Measurements from ENCODE around the gene STOML3.

STOML3 gene

DNA sequence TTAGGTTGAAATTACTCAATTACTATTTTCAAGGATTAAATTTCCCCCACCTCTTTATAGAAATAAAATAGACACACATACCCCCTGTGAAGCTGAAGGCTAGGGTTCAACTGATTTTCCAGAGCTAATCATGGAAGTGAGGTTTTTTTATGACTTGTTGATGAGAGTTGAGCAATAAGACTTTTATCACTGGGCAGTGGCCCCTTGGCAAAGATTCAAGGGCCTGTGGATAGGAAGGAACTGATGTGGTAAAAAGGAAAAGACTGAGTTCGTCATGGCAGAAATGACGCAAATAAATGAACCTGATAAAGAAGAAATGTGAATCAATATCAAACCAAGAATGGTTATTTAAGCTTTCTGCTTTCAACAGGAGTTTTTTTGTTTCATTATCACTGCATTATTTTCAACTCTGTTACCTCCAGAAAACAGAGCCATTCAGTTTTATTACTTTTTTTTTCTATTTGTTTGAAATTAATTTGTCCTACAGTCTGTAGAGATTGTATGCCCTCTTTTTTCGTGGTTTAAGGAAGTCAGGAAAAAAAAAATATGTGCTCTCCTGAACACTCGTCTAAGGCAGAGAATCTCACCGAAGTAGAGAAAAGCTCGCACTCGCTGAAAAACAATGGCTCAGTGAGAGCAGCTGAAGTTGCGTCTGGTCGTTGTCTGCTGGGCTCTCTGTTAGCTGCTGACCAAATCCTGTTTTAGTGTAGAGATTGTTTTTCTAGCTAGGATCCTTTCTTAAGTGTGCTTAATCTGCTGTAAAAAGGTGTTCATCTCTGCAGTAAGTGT, 38.9 kb downstream of the STOML3 start:
- no peak overlapping the region for H3K4me3 ChIP-seq (ENCODE audit: low read depth, low read length)
- TF ChIP-seq, protein P1, sequence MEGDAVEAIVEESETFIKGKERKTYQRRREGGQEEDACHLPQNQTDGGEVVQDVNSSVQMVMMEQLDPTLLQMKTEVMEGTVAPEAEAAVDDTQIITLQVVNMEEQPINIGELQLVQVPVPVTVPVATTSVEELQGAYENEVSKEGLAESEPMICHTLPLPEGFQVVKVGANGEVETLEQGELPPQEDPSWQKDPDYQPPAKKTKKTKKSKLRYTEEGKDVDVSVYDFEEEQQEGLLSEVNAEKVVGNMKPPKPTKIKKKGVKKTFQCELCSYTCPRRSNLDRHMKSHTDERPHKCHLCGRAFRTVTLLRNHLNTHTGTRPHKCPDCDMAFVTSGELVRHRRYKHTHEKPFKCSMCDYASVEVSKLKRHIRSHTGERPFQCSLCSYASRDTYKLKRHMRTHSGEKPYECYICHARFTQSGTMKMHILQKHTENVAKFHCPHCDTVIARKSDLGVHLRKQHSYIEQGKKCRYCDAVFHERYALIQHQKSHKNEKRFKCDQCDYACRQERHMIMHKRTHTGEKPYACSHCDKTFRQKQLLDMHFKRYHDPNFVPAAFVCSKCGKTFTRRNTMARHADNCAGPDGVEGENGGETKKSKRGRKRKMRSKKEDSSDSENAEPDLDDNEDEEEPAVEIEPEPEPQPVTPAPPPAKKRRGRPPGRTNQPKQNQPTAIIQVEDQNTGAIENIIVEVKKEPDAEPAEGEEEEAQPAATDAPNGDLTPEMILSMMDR (IDR thresholded peaks at IDR 0.05; ENCODE audit: borderline replicate concordance, insufficient read depth, low read depth, low read length): no peak

- TF ChIP-seq, protein P1 (IDR thresholded peaks at IDR 0.05; ENCODE audit: borderline replicate concordance, insufficient read depth, low read depth, low read length): no peak
- no peak overlapping the region for H3K4me3 ChIP-seq (ENCODE audit: low read depth, low read length)
Observed at GRCh38 chr13:38950987-38951386, 39.6 kb downstream of the STOML3 start.

- no peak overlapping the region for H3K4me3 ChIP-seq (ENCODE audit: low read depth, low read length)
Observed at GRCh38 chr13:38947054-38947453, 43.6 kb downstream of the STOML3 start.

DNA sequence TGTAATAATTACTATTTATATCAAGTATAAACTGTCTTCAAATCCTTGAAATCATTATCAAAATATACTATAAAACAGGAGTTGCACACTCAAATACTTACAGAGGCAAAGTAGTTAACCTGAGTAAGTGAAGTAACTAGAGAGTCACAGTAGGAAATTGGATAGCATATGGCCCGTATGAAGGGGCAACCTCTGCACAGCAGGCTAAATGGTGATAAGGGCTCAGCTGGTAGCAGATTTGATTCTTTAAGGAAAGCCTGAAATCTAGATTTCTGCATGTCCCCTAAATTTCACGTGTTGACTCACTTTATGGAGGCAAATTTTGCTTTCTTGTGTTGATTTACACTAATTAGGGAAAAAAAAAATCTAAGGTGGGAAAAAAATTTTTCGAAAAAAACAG, 46.4 kb downstream of the STOML3 start:
- TF ChIP-seq, protein P1 (IDR thresholded peaks at IDR 0.05; ENCODE audit: borderline replicate concordance, insufficient read depth, low read depth, low read length): no peak
- H3K4me3 ChIP-seq (ENCODE audit: low read depth, low read length): no peak overlapping the region

More at GRCh38 chr13:38947054-38947453, 43.6 kb downstream of the STOML3 start:
- TF ChIP-seq, protein P1 (IDR thresholded peaks at IDR 0.05; ENCODE audit: borderline replicate concordance, insufficient read depth, low read depth, low read length): no peak

- TF ChIP-seq, protein P1 (IDR thresholded peaks at IDR 0.05; ENCODE audit: borderline replicate concordance, insufficient read depth, low read depth, low read length): no peak
- H3K4me3 ChIP-seq (ENCODE audit: low read depth, low read length): no peak overlapping the region
Observed at GRCh38 chr13:38943231-38943630, 47.4 kb downstream of the STOML3 start.

- TF ChIP-seq, protein P1 (IDR thresholded peaks at IDR 0.05; ENCODE audit: borderline replicate concordance, insufficient read depth, low read depth, low read length): no peak
- H3K4me3 ChIP-seq (ENCODE audit: low read depth, low read length): no peak overlapping the region
Observed at GRCh38 chr13:38941353-38941945, 49.2 kb downstream of the STOML3 start.

- TF ChIP-seq, protein P1 (IDR thresholded peaks at IDR 0.05; ENCODE audit: borderline replicate concordance, insufficient read depth, low read depth, low read length): no peak
- no peak overlapping the region for H3K4me3 ChIP-seq (ENCODE audit: low read depth, low read length)
Observed at GRCh38 chr13:38933786-38934185, 56.8 kb downstream of the STOML3 start.

All from GM12875 (cell line).